ENCODE results near the gene TTC9B. TPM values are rescaled to one million over a fixed set of nuclear protein-coding genes. Genes with fewer than 3 reads are reported as not detected.

Gene TTC9B
- not detected for total RNA-seq

- Mint-ChIP-seq H3K36me3 (ENCODE audit: insufficient read depth) (no peaks in the 10 kb centered on the region), H3K9me3 (peaks cover 4% of the 10 kb centered on the region), H3K27me3 (ENCODE audit: low read depth) (peaks cover 43% of the 10 kb centered on the region), H3K4me1 (ENCODE audit: low read depth) (peaks cover 11% of the 10 kb centered on the region), H3K4me3 (no peak within 1 kb of the TSS)
- no peak for DNase-seq
- peak; percentile 60 to 61 for ATAC-seq
Measured at GRCh38 chr19:40217934-40218890, at the start of gene TTC9B. Gene TTC9B, minus strand, starts transcription at chr19:40218384. Its CDS starts 3 bp downstream, at chr19:40218381.

GRCh38 chr19:40267601-40267997 lies 49.4 kb upstream of the TTC9B start:
- ATAC-seq (no peak), DNase-seq (no peak)
- H3K36me3 Mint-ChIP-seq (ENCODE audit: insufficient read depth) = peaks cover 16% of the 10 kb centered on the region
- no peak overlapping the region for H3K4me3 Mint-ChIP-seq
- peaks cover 29% of the 10 kb centered on the region for H3K4me1 Mint-ChIP-seq (ENCODE audit: low read depth)
- H3K9me3 Mint-ChIP-seq = no peaks in the 10 kb centered on the region
- no peaks in the 10 kb centered on the region for H3K27me3 Mint-ChIP-seq (ENCODE audit: low read depth)

GRCh38 chr19:40266912-40267600 lies 48.9 kb upstream of the TTC9B start:
- Mint-ChIP-seq H3K27me3 (ENCODE audit: low read depth) (no peaks in the 10 kb centered on the region), H3K4me1 (ENCODE audit: low read depth) (peaks cover 23% of the 10 kb centered on the region), H3K36me3 (ENCODE audit: insufficient read depth) (peaks cover 17% of the 10 kb centered on the region), H3K9me3 (no peaks in the 10 kb centered on the region), H3K4me3 (no peak overlapping the region)
- DNase-seq (no peak), ATAC-seq (no peak)

DNA sequence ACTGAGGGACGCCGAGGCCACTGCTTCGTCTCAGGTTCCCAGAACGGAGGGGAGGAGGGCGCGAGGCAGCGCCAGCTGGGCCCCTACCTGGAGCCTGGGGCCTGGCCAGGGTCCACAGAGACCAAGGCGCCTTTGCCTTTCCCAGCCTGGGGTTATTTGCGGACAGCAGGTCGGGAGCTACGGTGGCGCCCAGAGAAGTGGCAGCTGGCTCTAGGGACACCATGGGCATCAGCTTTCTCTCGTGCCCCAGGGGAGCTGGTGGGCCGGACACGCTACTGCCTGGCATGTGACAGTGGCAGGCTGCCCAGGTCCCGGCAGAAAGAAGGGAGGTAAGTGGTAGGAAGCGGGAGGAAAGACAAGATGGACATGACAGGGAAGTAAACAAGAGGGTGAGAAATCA lies 47.9 kb upstream of the TTC9B start:
- H3K27me3 Mint-ChIP-seq (ENCODE audit: low read depth) = no peaks in the 10 kb centered on the region
- peaks cover 18% of the 10 kb centered on the region for H3K36me3 Mint-ChIP-seq (ENCODE audit: insufficient read depth)
- H3K9me3 Mint-ChIP-seq = no peaks in the 10 kb centered on the region
- H3K4me3 Mint-ChIP-seq = no peak overlapping the region
- no peak for DNase-seq
- H3K4me1 Mint-ChIP-seq (ENCODE audit: low read depth) = peaks cover 21% of the 10 kb centered on the region
- no peak for ATAC-seq

DNA sequence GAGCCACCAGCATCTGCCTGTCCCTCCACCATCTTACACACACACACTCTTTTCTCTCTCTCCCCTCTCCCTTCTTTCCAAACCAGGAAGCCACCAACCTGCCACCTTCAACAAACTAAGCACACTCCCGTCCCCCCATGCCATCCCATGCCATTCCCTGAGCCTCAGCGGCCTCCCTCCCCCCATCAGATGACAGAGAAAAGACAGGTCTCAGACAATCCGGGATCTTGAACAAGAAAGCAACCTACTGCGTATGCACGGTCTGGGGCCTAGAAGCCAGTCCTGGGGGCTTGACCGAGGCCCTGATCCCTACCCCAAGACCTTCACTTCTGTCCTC lies 47.5 kb upstream of the TTC9B start:
- peaks cover 18% of the 10 kb centered on the region for H3K36me3 Mint-ChIP-seq (ENCODE audit: insufficient read depth)

DNA sequence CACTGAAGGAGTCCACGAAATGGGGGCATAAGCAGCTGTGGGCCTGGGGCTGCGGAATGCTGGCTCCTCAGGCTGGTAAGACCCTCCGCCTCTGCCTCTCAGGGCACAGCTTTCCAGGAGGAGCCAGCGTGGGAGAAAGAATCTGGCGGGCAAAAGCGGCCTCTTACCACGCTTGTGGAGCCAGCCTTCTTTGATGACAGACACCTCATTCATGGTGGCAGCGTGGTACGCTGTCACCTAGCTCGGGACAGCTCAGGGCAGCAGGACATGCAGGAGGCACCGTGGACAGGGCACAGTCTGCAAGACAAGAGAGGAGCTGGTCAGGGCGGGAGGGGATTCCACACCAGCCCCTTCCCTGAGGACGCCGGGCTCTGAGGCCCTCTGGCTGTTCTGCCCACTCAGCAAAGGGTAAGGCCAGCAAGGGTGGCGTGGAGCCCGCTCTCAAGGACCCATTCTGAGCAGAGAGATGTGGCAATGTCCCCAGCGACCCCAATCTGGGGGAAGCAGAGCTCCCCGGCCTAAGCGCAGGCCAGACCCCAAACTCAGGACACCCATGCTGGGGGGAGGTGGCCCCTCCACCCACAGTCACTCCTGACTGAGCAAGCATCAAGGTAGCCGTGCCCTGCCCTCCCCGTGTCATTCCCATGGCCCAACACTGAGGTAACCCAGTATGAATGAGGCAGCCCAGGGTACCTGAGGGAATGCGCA lies 47.0 kb upstream of the TTC9B start:
- Mint-ChIP-seq H3K4me1 (ENCODE audit: low read depth) (peaks cover 21% of the 10 kb centered on the region), H3K36me3 (ENCODE audit: insufficient read depth) (peaks cover 18% of the 10 kb centered on the region)
- no peak for ATAC-seq

More for the DNA sequence above, 47.5 kb upstream of the TTC9B start:
- DNase-seq (no peak), ATAC-seq (no peak)
- Mint-ChIP-seq H3K9me3 (no peaks in the 10 kb centered on the region), H3K27me3 (ENCODE audit: low read depth) (no peaks in the 10 kb centered on the region), H3K4me3 (no peak overlapping the region), H3K4me1 (ENCODE audit: low read depth) (peaks cover 22% of the 10 kb centered on the region)

DNA sequence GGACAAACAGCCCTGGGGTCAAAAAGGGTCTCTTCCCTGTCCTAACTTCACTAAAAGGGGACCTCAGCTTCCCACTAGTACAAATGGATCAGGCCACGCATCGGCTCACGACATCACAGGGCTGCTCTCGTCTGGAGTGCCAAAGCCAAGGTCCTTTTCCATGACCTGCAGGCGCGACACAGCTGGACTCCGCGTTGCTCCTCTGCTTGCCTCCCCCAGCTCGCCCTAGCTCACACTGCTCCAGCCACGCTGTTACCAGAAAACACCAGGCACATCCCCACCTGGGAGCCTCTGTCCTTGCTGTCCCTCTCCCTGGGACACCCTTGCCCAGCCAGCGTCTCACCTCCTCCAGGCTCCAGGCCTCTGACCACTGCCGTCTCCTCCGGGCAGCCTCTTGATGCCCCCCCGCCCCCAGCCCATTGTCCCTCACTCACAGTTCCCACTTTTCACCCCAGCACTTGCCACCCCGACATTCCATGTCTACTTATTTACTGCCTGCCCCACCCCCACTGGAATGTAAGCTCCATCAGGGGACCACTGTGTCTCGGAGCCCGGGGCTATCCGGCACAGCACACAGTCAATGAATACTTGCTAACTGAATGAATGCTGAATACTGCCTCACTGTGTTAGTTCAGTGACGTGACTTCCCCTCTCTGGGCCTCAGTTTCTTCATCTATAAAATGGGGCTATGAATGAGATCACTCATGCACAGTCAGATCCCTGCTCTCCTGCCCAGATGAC lies 46.3 kb upstream of the TTC9B start:
- H3K27me3 Mint-ChIP-seq (ENCODE audit: low read depth) = no peaks in the 10 kb centered on the region
- DNase-seq (no peak), ATAC-seq (no peak)
- H3K9me3 Mint-ChIP-seq = no peaks in the 10 kb centered on the region
- H3K4me1 Mint-ChIP-seq (ENCODE audit: low read depth) = peaks cover 18% of the 10 kb centered on the region
- H3K4me3 Mint-ChIP-seq = no peak overlapping the region
- peaks cover 18% of the 10 kb centered on the region for H3K36me3 Mint-ChIP-seq (ENCODE audit: insufficient read depth)

More for the DNA sequence above, 47.0 kb upstream of the TTC9B start:
- no peak for DNase-seq
- Mint-ChIP-seq H3K9me3 (no peaks in the 10 kb centered on the region), H3K4me3 (no peak overlapping the region), H3K27me3 (ENCODE audit: low read depth) (no peaks in the 10 kb centered on the region)

GRCh38 chr19:40263440-40264313 lies 45.5 kb upstream of the TTC9B start:
- H3K4me1 Mint-ChIP-seq (ENCODE audit: low read depth) = peaks cover 18% of the 10 kb centered on the region
- H3K27me3 Mint-ChIP-seq (ENCODE audit: low read depth) = no peaks in the 10 kb centered on the region
- peaks cover 18% of the 10 kb centered on the region for H3K36me3 Mint-ChIP-seq (ENCODE audit: insufficient read depth)
- no peak overlapping the region for H3K4me3 Mint-ChIP-seq
- ATAC-seq (no peak), DNase-seq (no peak)
- no peaks in the 10 kb centered on the region for H3K9me3 Mint-ChIP-seq

DNA sequence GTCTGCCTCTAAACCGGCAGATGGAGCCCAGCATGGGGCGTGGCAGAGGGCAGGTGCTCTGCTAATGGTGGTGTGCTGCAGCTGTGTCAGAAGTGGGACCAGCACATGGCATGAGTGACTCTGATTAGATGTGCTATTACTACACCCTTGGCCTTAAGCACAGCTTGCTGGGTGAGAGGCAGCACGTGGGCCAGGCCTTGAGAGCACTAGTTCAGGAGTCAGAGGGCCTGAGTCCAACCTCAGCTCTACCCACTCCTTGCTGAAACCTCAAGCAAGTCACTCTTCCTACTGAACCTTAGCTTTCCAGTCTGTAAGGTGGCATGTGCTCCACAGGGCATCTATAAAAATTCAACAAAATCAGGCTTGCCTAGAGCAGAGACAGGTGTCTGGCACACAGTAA lies 44.2 kb upstream of the TTC9B start:
- ATAC-seq (no peak), DNase-seq (no peak)
- Mint-ChIP-seq H3K36me3 (ENCODE audit: insufficient read depth) (peaks cover 14% of the 10 kb centered on the region), H3K27me3 (ENCODE audit: low read depth) (no peaks in the 10 kb centered on the region), H3K9me3 (no peaks in the 10 kb centered on the region), H3K4me3 (no peak overlapping the region), H3K4me1 (ENCODE audit: low read depth) (peaks cover 16% of the 10 kb centered on the region)

GRCh38 chr19:40261631-40262030 lies 43.4 kb upstream of the TTC9B start:
- H3K4me3 Mint-ChIP-seq = no peak overlapping the region
- DNase-seq (no peak), ATAC-seq (no peak)
- H3K9me3 Mint-ChIP-seq = no peaks in the 10 kb centered on the region
- no peaks in the 10 kb centered on the region for H3K27me3 Mint-ChIP-seq (ENCODE audit: low read depth)
- peaks cover 12% of the 10 kb centered on the region for H3K36me3 Mint-ChIP-seq (ENCODE audit: insufficient read depth)
- peaks cover 17% of the 10 kb centered on the region for H3K4me1 Mint-ChIP-seq (ENCODE audit: low read depth)

DNA sequence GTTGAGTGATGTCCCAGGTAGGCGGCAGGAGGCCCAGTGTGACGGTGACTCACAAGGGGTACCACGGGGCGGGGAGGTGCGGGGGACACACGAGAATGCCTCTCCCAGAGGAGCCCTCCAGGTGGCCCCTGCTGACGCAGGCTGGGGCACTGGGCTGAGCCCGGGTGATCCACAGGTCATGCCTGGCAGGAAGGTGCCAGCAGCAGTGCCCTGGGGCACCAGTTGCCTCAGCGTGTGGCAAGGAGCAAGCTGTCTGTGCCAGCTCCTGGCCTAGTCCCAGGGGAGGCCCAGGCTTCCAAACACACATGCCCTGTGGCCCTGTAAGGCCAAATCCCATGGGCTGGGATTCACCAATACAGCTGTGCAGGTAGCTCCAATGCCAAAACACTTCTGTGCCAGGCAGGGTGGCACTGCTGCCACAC lies 38.9 kb upstream of the TTC9B start:
- no peaks in the 10 kb centered on the region for H3K9me3 Mint-ChIP-seq
- H3K4me1 Mint-ChIP-seq (ENCODE audit: low read depth) = peaks cover 20% of the 10 kb centered on the region
- ATAC-seq (no peak), DNase-seq (no peak)
- no peak overlapping the region for H3K4me3 Mint-ChIP-seq
- H3K27me3 Mint-ChIP-seq (ENCODE audit: low read depth) = no peaks in the 10 kb centered on the region
- peaks cover 29% of the 10 kb centered on the region for H3K36me3 Mint-ChIP-seq (ENCODE audit: insufficient read depth)

DNA sequence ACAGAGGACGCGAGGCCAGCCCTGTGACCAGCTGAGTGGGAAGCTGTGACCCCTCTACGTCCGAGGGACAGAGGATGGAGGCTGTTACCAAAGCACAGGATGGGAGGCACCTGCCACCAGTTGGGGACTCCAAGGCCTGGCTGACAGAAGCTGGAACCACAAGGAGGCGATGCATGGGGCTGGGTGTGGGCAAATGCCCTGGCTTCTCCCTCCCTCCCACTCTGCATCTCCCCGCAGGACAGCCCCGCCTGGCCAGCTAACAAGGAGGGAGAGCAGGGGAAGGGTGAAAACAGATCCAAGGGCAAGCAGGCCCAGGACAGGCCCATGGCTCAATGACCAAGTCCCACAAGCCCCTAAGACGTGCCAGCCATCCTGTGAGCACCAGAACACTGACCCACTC lies 38.3 kb upstream of the TTC9B start:
- no peaks in the 10 kb centered on the region for H3K27me3 Mint-ChIP-seq (ENCODE audit: low read depth)
- no peak for ATAC-seq
- H3K9me3 Mint-ChIP-seq = no peaks in the 10 kb centered on the region
- peaks cover 31% of the 10 kb centered on the region for H3K36me3 Mint-ChIP-seq (ENCODE audit: insufficient read depth)
- no peak for DNase-seq
- no peak overlapping the region for H3K4me3 Mint-ChIP-seq
- peaks cover 20% of the 10 kb centered on the region for H3K4me1 Mint-ChIP-seq (ENCODE audit: low read depth)

GRCh38 chr19:40255619-40256166 lies 37.5 kb upstream of the TTC9B start:
- Mint-ChIP-seq H3K4me1 (ENCODE audit: low read depth) (peaks cover 19% of the 10 kb centered on the region), H3K4me3 (no peak overlapping the region), H3K9me3 (no peaks in the 10 kb centered on the region), H3K27me3 (ENCODE audit: low read depth) (no peaks in the 10 kb centered on the region), H3K36me3 (ENCODE audit: insufficient read depth) (peaks cover 30% of the 10 kb centered on the region)
- ATAC-seq (no peak), DNase-seq (no peak)

Data from activated T-cell treated with anti-CD3 and anti-CD28 coated beads, Interleukin-2, amount 50 U/mL, for 4 hours (primary cell).